Neural crest cell (in vitro differentiated cells): ENCODE data around the gene NTN1. TPM values are rescaled to one million over a fixed set of nuclear protein-coding genes. Genes with fewer than 3 reads are reported as not detected.

ENCODE experiments used
- DNase-seq: peaks from one replicate; pipeline ENCODE4 v3.0.0; 2021; ENCODE audit warnings: low read depth, mixed read lengths, low spot score
- H3K27ac Mint-ChIP-seq: one replicate; pipeline ENCODE4 v1.8.0; 2021; ENCODE audit warnings: mild to moderate bottlenecking, mixed read lengths; ENCODE audit not compliant: unreplicated experiment
- H3K27me3 Mint-ChIP-seq: 2 replicates; pipeline ENCODE4 v1.8.0; 2021; ENCODE audit warnings: low read depth, mild to moderate bottlenecking, mixed read lengths
- H3K36me3 Mint-ChIP-seq: 2 replicates; pipeline ENCODE4 v1.8.0; 2021; ENCODE audit warnings: low read depth, mild to moderate bottlenecking, mixed read lengths
- H3K4me1 Mint-ChIP-seq: 2 replicates; pipeline ENCODE4 v1.8.0; 2021; ENCODE audit warnings: mixed read lengths
- H3K4me3 Mint-ChIP-seq: one replicate; pipeline ENCODE4 v1.8.0; 2021; ENCODE audit warnings: mild to moderate bottlenecking, mixed read lengths
- H3K9me3 Mint-ChIP-seq: 2 replicates; pipeline ENCODE4 v1.8.0; 2021; ENCODE audit warnings: mixed read lengths
- CTCF ChIP-seq: fragments of 200-600 bp; sonication (generic); conservative IDR thresholded peaks from 2 replicates; pipeline ENCODE4 v1.5.0; 2021; ENCODE audit warnings: antibody characterized with exemption, mild to moderate bottlenecking
- total RNA-seq: library from RNA; stranded (reverse); gene quantifications from 2 replicates; pipeline ENCODE4 v1.2.1, GENCODE V29; 2021

NTN1 gene
- total RNA-seq, 1 donor from 2014 or later, result 10.1 TPM

DNA sequence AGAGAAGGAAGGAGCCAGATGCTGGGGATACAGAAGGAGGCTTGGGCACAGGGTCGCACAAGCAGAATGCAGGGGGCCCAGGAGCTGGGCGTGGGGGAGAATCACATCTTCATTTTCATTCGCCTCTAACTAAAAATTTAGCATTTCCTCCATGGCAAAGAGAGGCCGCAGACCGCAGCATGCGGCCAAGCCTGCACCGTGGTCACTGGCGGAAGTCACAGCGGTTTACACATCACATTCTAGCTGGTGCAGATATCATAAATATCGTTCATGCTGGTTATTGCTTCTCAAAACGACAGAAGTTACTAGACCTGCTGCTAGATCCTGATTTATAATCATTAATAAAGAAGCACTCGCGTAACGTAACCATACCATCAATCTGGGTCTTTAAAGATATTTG is 162.0 kb downstream of the NTN1 start:
- no peaks in the 10 kb centered on the region for H3K9me3 Mint-ChIP-seq
- H3K27me3 Mint-ChIP-seq, result no peaks in the 10 kb centered on the region
- H3K4me3 Mint-ChIP-seq, result no peak overlapping the region
- no peak overlapping the region for H3K27ac Mint-ChIP-seq
- no peaks in the 10 kb centered on the region for H3K36me3 Mint-ChIP-seq
- peaks cover 2% of the 10 kb centered on the region for H3K4me1 Mint-ChIP-seq
- no peak for DNase-seq
- TF ChIP-seq CTCF, result no peak

DNA sequence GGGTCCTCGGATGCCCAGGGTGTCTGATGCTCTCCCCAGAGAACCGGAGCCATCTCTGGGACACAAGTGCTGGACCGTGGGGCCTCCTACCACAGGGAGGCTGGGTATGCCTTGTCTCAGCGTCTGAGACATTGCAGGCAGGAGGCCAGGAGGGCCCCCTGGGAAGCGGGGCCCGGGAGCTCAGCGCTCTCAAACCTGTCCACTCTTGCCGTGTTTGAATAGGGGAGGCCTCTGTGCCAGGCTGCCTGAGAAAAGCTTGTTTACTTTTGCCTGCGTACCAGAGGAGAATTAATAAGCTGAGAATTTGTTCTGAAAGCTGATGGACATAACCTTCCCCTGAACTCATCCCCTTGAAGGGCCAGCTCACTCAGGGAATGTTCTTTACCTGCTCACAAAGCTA is 163.8 kb downstream of the NTN1 start:
- no peaks in the 10 kb centered on the region for H3K36me3 Mint-ChIP-seq
- no peaks in the 10 kb centered on the region for H3K4me1 Mint-ChIP-seq
- no peak overlapping the region for H3K27ac Mint-ChIP-seq
- H3K9me3 Mint-ChIP-seq, result no peaks in the 10 kb centered on the region
- no peak overlapping the region for H3K4me3 Mint-ChIP-seq
- no peaks in the 10 kb centered on the region for H3K27me3 Mint-ChIP-seq
- no peak for DNase-seq
- no peak for TF ChIP-seq CTCF

- H3K27ac Mint-ChIP-seq, result no peak overlapping the region
- H3K4me1 Mint-ChIP-seq, result no peaks in the 10 kb centered on the region
- DNase-seq, result no peak
- no peak overlapping the region for H3K4me3 Mint-ChIP-seq
- no peak for TF ChIP-seq CTCF
- no peaks in the 10 kb centered on the region for H3K36me3 Mint-ChIP-seq
- H3K27me3 Mint-ChIP-seq, result no peaks in the 10 kb centered on the region
- no peaks in the 10 kb centered on the region for H3K9me3 Mint-ChIP-seq
Measured at GRCh38 chr17:9185688-9186284, 164.5 kb downstream of the NTN1 start.

GRCh38 chr17:9187828-9188227 is 166.5 kb downstream of the NTN1 start:
- Mint-ChIP-seq H3K4me3 (no peak overlapping the region), H3K4me1 (no peaks in the 10 kb centered on the region), H3K27ac (no peak overlapping the region), H3K27me3 (no peaks in the 10 kb centered on the region), H3K36me3 (no peaks in the 10 kb centered on the region), H3K9me3 (no peaks in the 10 kb centered on the region)
- no peak for DNase-seq
- TF ChIP-seq CTCF, result no peak

DNA sequence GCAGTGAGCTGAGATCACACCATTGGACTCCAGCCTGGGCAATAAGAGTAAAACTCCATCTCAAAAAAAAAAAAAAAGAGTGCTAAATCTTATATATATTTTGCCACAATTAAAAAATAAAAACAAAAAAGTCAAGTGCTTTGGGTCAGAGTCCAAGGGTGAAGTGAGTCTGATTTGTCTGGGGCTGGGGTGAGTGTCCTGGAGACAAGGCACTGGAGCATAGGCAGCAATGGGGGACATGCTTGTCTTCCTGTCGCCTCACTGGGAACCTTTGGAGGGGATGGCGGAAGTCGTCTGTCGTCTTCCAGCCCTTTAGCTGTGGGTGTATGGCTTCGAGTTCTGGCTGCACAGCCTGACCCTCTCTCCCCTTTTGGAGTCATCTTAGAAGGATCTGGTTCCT is 167.1 kb downstream of the NTN1 start:
- Mint-ChIP-seq H3K4me1 (no peaks in the 10 kb centered on the region), H3K27ac (no peak overlapping the region), H3K9me3 (no peaks in the 10 kb centered on the region), H3K4me3 (no peak overlapping the region), H3K27me3 (no peaks in the 10 kb centered on the region), H3K36me3 (no peaks in the 10 kb centered on the region)
- no peak for TF ChIP-seq CTCF
- DNase-seq, result no peak

- peaks cover 8% of the 10 kb centered on the region for H3K4me1 Mint-ChIP-seq
- DNase-seq, result no peak
- H3K27me3 Mint-ChIP-seq, result no peaks in the 10 kb centered on the region
- no peak overlapping the region for H3K27ac Mint-ChIP-seq
- no peaks in the 10 kb centered on the region for H3K9me3 Mint-ChIP-seq
- TF ChIP-seq CTCF, result no peak
- H3K4me3 Mint-ChIP-seq, result no peak overlapping the region
- no peaks in the 10 kb centered on the region for H3K36me3 Mint-ChIP-seq
Measured at GRCh38 chr17:9189870-9190269, 168.6 kb downstream of the NTN1 start.
